Measurements from ENCODE around the gene LDHAL6B.
"Not testable (repeated sequence)": the region's sequence is repeated elsewhere in the genome, so short reads cannot be mapped to it uniquely, and the experiment has no call there.

LDHAL6B gene

GRCh38 chr15:59162080-59162479 is 44.6 kb upstream of the LDHAL6B start:
- H3K4me1 ChIP-seq (ENCODE audit: control extremely low read depth in 1 of 4, control insufficient read depth in 4 of 4, insufficient read depth in 4 of 4, low read length in 3 of 4); H3K4me3 ChIP-seq (ENCODE audit: control insufficient read depth in 1 of 7, extremely low read depth in 1 of 7, insufficient read depth in 4 of 7, low read depth in 2 of 7, low read length in 6 of 7); H3K27ac ChIP-seq (ENCODE audit: insufficient read depth in 1 of 2, low read depth in 1 of 2, low read length in 2 of 2, poor library complexity in 1 of 2, severe bottlenecking in 2 of 2); POLR2A ChIA-PET; H3K27me3 ChIP-seq (replicated peaks in 2 of 5; ENCODE audit: control insufficient read depth in 4 of 5, insufficient read depth in 5 of 5, low read length in 4 of 5); H3K9me3 ChIP-seq (ENCODE audit: control extremely low read depth in 1 of 5, control insufficient read depth in 4 of 5, insufficient read depth in 2 of 5, low read depth in 1 of 5, low read length in 4 of 5); DNase-seq: not testable (repeated sequence)
- peaks cover 0 to 22% (median 1%) of the 10 kb centered on the region in 4 experiments for H3K36me3 ChIP-seq (ENCODE audit: control insufficient read depth in 4 of 4, insufficient read depth in 4 of 4, low read length in 3 of 4)
- WGBS (ENCODE audit: insufficient coverage) = 86% methylated on average over 5 of the region's 8 CpGs
- CTCF ChIA-PET = interaction anchor here (0.9 to 1.1 kb wide), 3 partner anchors 10 to 331 kb away, joined by 3 to 5 read pairs (median 4); no protein-coding TSS in a partner anchor

- no peak overlapping the region for H3K27ac ChIP-seq (ENCODE audit: insufficient read depth in 1 of 2, low read depth in 1 of 2, low read length in 2 of 2, poor library complexity in 1 of 2, severe bottlenecking in 2 of 2)
- ChIA-PET POLR2A (no interaction called here), CTCF (interaction anchor here (0.9 to 1.2 kb wide), 3 partner anchors 8 to 363 kb away, joined by 3 to 4 read pairs (median 4); no protein-coding TSS in a partner anchor)
- DNase-seq = peak in 2 of 3 donors; percentile 4 to 5
- H3K36me3 ChIP-seq (ENCODE audit: control insufficient read depth in 4 of 4, insufficient read depth in 4 of 4, low read length in 3 of 4) = peaks cover 0 to 5% (median 0%) of the 10 kb centered on the region in 4 experiments
- no peaks in the 10 kb centered on the region for H3K27me3 ChIP-seq (replicated peaks in 2 of 5; ENCODE audit: control insufficient read depth in 4 of 5, insufficient read depth in 5 of 5, low read length in 4 of 5)
- peaks cover 0 to 29% (median 18%) of the 10 kb centered on the region in 4 experiments for H3K4me1 ChIP-seq (ENCODE audit: control extremely low read depth in 1 of 4, control insufficient read depth in 4 of 4, insufficient read depth in 4 of 4, low read length in 3 of 4)
- WGBS (ENCODE audit: insufficient coverage) = 100% methylated on average over 1 of the region's 3 CpGs
- no peaks in the 10 kb centered on the region for H3K9me3 ChIP-seq (ENCODE audit: control extremely low read depth in 1 of 5, control insufficient read depth in 4 of 5, insufficient read depth in 2 of 5, low read depth in 1 of 5, low read length in 4 of 5)
- H3K4me3 ChIP-seq (ENCODE audit: control insufficient read depth in 1 of 7, extremely low read depth in 1 of 7, insufficient read depth in 4 of 7, low read depth in 2 of 7, low read length in 6 of 7) = no peak overlapping the region
Observed at GRCh38 chr15:59165726-59166125, 40.9 kb upstream of the LDHAL6B start.

GRCh38 chr15:59166166-59166565 is 40.5 kb upstream of the LDHAL6B start:
- H3K4me1 ChIP-seq (ENCODE audit: control extremely low read depth in 1 of 4, control insufficient read depth in 4 of 4, insufficient read depth in 4 of 4, low read length in 3 of 4) = peaks cover 0 to 33% (median 21%) of the 10 kb centered on the region in 4 experiments
- DNase-seq = no peak
- ChIA-PET POLR2A (no interaction called here), CTCF (interaction anchor here (0.9 to 1.5 kb wide), 3 partner anchors 7 to 363 kb away, joined by 3 to 4 read pairs (median 4); no protein-coding TSS in a partner anchor)
- H3K4me3 ChIP-seq (ENCODE audit: control insufficient read depth in 1 of 7, extremely low read depth in 1 of 7, insufficient read depth in 4 of 7, low read depth in 2 of 7, low read length in 6 of 7) = no peak overlapping the region
- WGBS (ENCODE audit: insufficient coverage) = 50% methylated on average over 2 of the region's 4 CpGs
- peaks cover 0 to 4% (median 0%) of the 10 kb centered on the region in 4 experiments for H3K36me3 ChIP-seq (ENCODE audit: control insufficient read depth in 4 of 4, insufficient read depth in 4 of 4, low read length in 3 of 4)
- H3K27ac ChIP-seq (ENCODE audit: insufficient read depth in 1 of 2, low read depth in 1 of 2, low read length in 2 of 2, poor library complexity in 1 of 2, severe bottlenecking in 2 of 2) = no peak overlapping the region
- no peaks in the 10 kb centered on the region for H3K9me3 ChIP-seq (ENCODE audit: control extremely low read depth in 1 of 5, control insufficient read depth in 4 of 5, insufficient read depth in 2 of 5, low read depth in 1 of 5, low read length in 4 of 5)
- H3K27me3 ChIP-seq (replicated peaks in 2 of 5; ENCODE audit: control insufficient read depth in 4 of 5, insufficient read depth in 5 of 5, low read length in 4 of 5) = no peaks in the 10 kb centered on the region

GRCh38 chr15:59166601-59167265 is 39.9 kb upstream of the LDHAL6B start:
- peaks cover 0 to 4% (median 0%) of the 10 kb centered on the region in 4 experiments for H3K36me3 ChIP-seq (ENCODE audit: control insufficient read depth in 4 of 4, insufficient read depth in 4 of 4, low read length in 3 of 4)
- H3K27ac ChIP-seq (ENCODE audit: insufficient read depth in 1 of 2, low read depth in 1 of 2, low read length in 2 of 2, poor library complexity in 1 of 2, severe bottlenecking in 2 of 2) = no peak overlapping the region
- H3K9me3 ChIP-seq (ENCODE audit: control extremely low read depth in 1 of 5, control insufficient read depth in 4 of 5, insufficient read depth in 2 of 5, low read depth in 1 of 5, low read length in 4 of 5) = no peaks in the 10 kb centered on the region
- CTCF ChIA-PET = interaction anchor here (0.9 to 1.5 kb wide), 2 partner anchors 8 to 362 kb away, joined by 4 read pairs; no protein-coding TSS in a partner anchor
- H3K27me3 ChIP-seq (replicated peaks in 2 of 5; ENCODE audit: control insufficient read depth in 4 of 5, insufficient read depth in 5 of 5, low read length in 4 of 5) = no peaks in the 10 kb centered on the region
- POLR2A ChIA-PET = no interaction called here
- DNase-seq = no peak
- WGBS (ENCODE audit: insufficient coverage) = 86% methylated on average over 11 of the region's 11 CpGs
- H3K4me1 ChIP-seq (ENCODE audit: control extremely low read depth in 1 of 4, control insufficient read depth in 4 of 4, insufficient read depth in 4 of 4, low read length in 3 of 4) = peaks cover 0 to 33% (median 21%) of the 10 kb centered on the region in 4 experiments
- H3K4me3 ChIP-seq (ENCODE audit: control insufficient read depth in 1 of 7, extremely low read depth in 1 of 7, insufficient read depth in 4 of 7, low read depth in 2 of 7, low read length in 6 of 7) = no peak overlapping the region

- DNase-seq = peak in 2 of 3 donors; percentile 9 to 40
- Histone ChIP-seq H3K27ac (ENCODE audit: insufficient read depth in 1 of 2, low read depth in 1 of 2, low read length in 2 of 2, poor library complexity in 1 of 2, severe bottlenecking in 2 of 2) (no peak overlapping the region), H3K4me1 (ENCODE audit: control extremely low read depth in 1 of 4, control insufficient read depth in 4 of 4, insufficient read depth in 4 of 4, low read length in 3 of 4) (peaks cover 0 to 33% (median 21%) of the 10 kb centered on the region in 4 experiments), H3K36me3 (ENCODE audit: control insufficient read depth in 4 of 4, insufficient read depth in 4 of 4, low read length in 3 of 4) (peaks cover 0 to 4% (median 0%) of the 10 kb centered on the region in 4 experiments), H3K27me3 (replicated peaks in 2 of 5; ENCODE audit: control insufficient read depth in 4 of 5, insufficient read depth in 5 of 5, low read length in 4 of 5) (no peaks in the 10 kb centered on the region), H3K9me3 (ENCODE audit: control extremely low read depth in 1 of 5, control insufficient read depth in 4 of 5, insufficient read depth in 2 of 5, low read depth in 1 of 5, low read length in 4 of 5) (no peaks in the 10 kb centered on the region), H3K4me3 (ENCODE audit: control insufficient read depth in 1 of 7, extremely low read depth in 1 of 7, insufficient read depth in 4 of 7, low read depth in 2 of 7, low read length in 6 of 7) (no peak overlapping the region)
- ChIA-PET POLR2A (no interaction called here), CTCF (interaction anchor here (1.1 to 1.4 kb wide), 2 partner anchors 12 to 397 kb away, joined by 3 read pairs; no protein-coding TSS in a partner anchor)
- WGBS (ENCODE audit: insufficient coverage) = 95% methylated on average over 4 of the region's 7 CpGs
Observed at GRCh38 chr15:59168536-59168935, 38.1 kb upstream of the LDHAL6B start.

GRCh38 chr15:59169251-59169708 is 37.4 kb upstream of the LDHAL6B start:
- peak in 2 of 3 donors; percentile 55 to 69 for DNase-seq
- 100% methylated on average over 1 of the region's 3 CpGs for WGBS (ENCODE audit: insufficient coverage)
- Histone ChIP-seq H3K4me1 (ENCODE audit: control extremely low read depth in 1 of 4, control insufficient read depth in 4 of 4, insufficient read depth in 4 of 4, low read length in 3 of 4) (peaks cover 0 to 33% (median 21%) of the 10 kb centered on the region in 4 experiments), H3K9me3 (ENCODE audit: control extremely low read depth in 1 of 5, control insufficient read depth in 4 of 5, insufficient read depth in 2 of 5, low read depth in 1 of 5, low read length in 4 of 5) (no peaks in the 10 kb centered on the region), H3K27ac (ENCODE audit: insufficient read depth in 1 of 2, low read depth in 1 of 2, low read length in 2 of 2, poor library complexity in 1 of 2, severe bottlenecking in 2 of 2) (no peak overlapping the region), H3K27me3 (replicated peaks in 2 of 5; ENCODE audit: control insufficient read depth in 4 of 5, insufficient read depth in 5 of 5, low read length in 4 of 5) (no peaks in the 10 kb centered on the region), H3K36me3 (ENCODE audit: control insufficient read depth in 4 of 4, insufficient read depth in 4 of 4, low read length in 3 of 4) (peaks cover 0 to 4% (median 0%) of the 10 kb centered on the region in 4 experiments), H3K4me3 (ENCODE audit: control insufficient read depth in 1 of 7, extremely low read depth in 1 of 7, insufficient read depth in 4 of 7, low read depth in 2 of 7, low read length in 6 of 7) (no peak overlapping the region)
- ChIA-PET CTCF (interaction anchor here (1.1 to 1.6 kb wide), 4 partner anchors 11 to 396 kb away, joined by 3 to 5 read pairs (median 4); no protein-coding TSS in a partner anchor), POLR2A (no interaction called here)
